Measurements from ENCODE around the gene HSD11B1.

DNA sequence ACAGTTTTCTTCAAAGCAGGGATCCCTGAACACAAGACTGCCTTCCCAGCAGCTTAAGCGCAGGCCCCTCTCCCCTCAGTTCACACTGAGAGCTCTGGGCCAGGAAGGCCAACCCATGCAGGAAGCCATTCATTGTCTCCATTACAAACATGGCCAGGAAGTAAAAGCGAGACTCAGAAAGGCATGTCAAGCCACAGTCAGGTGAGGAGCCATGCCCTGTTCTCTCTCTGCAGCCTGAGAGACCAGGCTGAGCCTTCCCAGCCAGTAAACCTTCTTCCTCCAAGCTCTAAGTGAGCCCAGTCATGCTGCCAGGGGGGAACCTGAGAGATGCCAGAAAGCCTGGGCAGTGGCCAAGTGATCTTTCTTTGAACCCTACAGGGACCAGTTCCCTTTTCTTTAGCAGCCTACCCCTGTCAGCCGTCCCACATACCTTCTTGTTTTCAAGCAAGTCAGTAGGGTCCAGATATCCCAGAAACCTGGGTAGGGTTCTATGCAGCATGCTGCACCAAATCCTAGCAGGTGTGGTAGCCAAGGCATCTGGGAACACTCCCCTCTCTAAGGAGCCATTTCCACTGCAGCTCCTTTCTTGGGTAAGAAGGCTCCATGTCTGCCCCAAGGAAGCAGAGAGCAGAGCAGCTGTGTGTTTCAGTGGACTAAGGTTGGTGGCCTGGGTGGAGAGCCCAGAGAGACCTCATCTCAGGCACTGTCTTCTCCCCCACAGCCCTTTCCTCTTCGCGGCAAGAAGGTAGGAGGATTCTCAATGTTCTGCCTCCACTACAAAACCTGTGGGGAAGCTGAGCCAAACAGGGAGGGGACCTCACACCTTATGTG, 52.2 kb downstream of the HSD11B1 start:
- TF ChIP-seq CTCF (IDR thresholded peaks at IDR 0.05) (no peak), POLR2A (IDR thresholded peaks at IDR 0.05) (no peak)

Measured in lower leg skin (tissue), 3 donors.